ENCODE measurements around the gene FBXL3.
"Not testable (repeated sequence)": the region's sequence is repeated elsewhere in the genome, so short reads cannot be mapped to it uniquely, and the experiment has no call there.

The FBXL3 gene

GRCh38 chr13:76991432-76991795, 35.5 kb downstream of the FBXL3 start:
- DNase-seq (ENCODE audit: low read depth in 4 of 4, low spot score in 1 of 4) = peak; percentile 34 to 53 (median 40)

- DNase-seq (ENCODE audit: low read depth in 4 of 4, low spot score in 1 of 4) = no peak
Observed at GRCh38 chr13:76983676-76984075, 43.3 kb downstream of the FBXL3 start.

- DNase-seq (ENCODE audit: low read depth in 4 of 4, low spot score in 1 of 4) = no peak
Observed at GRCh38 chr13:76982061-76982460, 44.9 kb downstream of the FBXL3 start.

GRCh38 chr13:76980075-76980718, 46.8 kb downstream of the FBXL3 start:
- peak; percentile 77 to 87 (median 84) for DNase-seq (ENCODE audit: low read depth in 4 of 4, low spot score in 1 of 4)

GRCh38 chr13:76976929-76977328, 50.0 kb downstream of the FBXL3 start:
- no peak for DNase-seq (ENCODE audit: low read depth in 4 of 4, low spot score in 1 of 4)

GRCh38 chr13:76976490-76976889, 50.5 kb downstream of the FBXL3 start:
- DNase-seq (ENCODE audit: low read depth in 4 of 4, low spot score in 1 of 4) = no peak

- no peak for DNase-seq (ENCODE audit: low read depth in 4 of 4, low spot score in 1 of 4)
Observed at GRCh38 chr13:76975863-76976262, 51.1 kb downstream of the FBXL3 start.

- DNase-seq (ENCODE audit: low read depth in 4 of 4, low spot score in 1 of 4) = no peak
Observed at GRCh38 chr13:76974618-76974975, 52.4 kb downstream of the FBXL3 start.

- DNase-seq (ENCODE audit: low read depth in 4 of 4, low spot score in 1 of 4) = no peak
Observed at GRCh38 chr13:76973920-76974617, 52.9 kb downstream of the FBXL3 start.

- no peak for DNase-seq (ENCODE audit: low read depth in 4 of 4, low spot score in 1 of 4)
Observed at GRCh38 chr13:76971851-76972829, 54.8 kb downstream of the FBXL3 start.

GRCh38 chr13:76971215-76971614, 55.7 kb downstream of the FBXL3 start:
- no peak for DNase-seq (ENCODE audit: low read depth in 4 of 4, low spot score in 1 of 4)

- no peak for DNase-seq (ENCODE audit: low read depth in 4 of 4, low spot score in 1 of 4)
Observed at GRCh38 chr13:76969488-76970365, 57.2 kb downstream of the FBXL3 start.

GRCh38 chr13:76968041-76968440, 58.9 kb downstream of the FBXL3 start:
- DNase-seq (ENCODE audit: low read depth in 4 of 4, low spot score in 1 of 4) = no peak

GRCh38 chr13:76967031-76967430, 59.9 kb downstream of the FBXL3 start:
- no peak for DNase-seq (ENCODE audit: low read depth in 4 of 4, low spot score in 1 of 4)

GRCh38 chr13:76965759-76966421, 61.1 kb downstream of the FBXL3 start:
- no peak for DNase-seq (ENCODE audit: low read depth in 4 of 4, low spot score in 1 of 4)

- DNase-seq (ENCODE audit: low read depth in 4 of 4, low spot score in 1 of 4) = not testable (repeated sequence)
Observed at GRCh38 chr13:76959734-76960133, 67.2 kb downstream of the FBXL3 start.

GRCh38 chr13:76958841-76959432, 68.0 kb downstream of the FBXL3 start:
- DNase-seq (ENCODE audit: low read depth in 4 of 4, low spot score in 1 of 4) = no peak

- DNase-seq (ENCODE audit: low read depth in 4 of 4, low spot score in 1 of 4) = no peak
Observed at GRCh38 chr13:76955661-76956060, 71.3 kb downstream of the FBXL3 start.
